OCI-LY1 (cell line): ENCODE data around the gene HNRNPA2B1.

Source experiments
- H2AFZ ChIP-seq: fragments of 200-600 bp; sonication (generic), shearing (Covaris generic); 2 replicates; pipeline ENCODE4 v1.6.0; 2014; ENCODE audit warnings: antibody characterized with exemption, mild to moderate bottlenecking, low read length
- H3F3A ChIP-seq: fragments of 200-600 bp; sonication (generic), shearing (Covaris generic); 2 replicates; pipeline ENCODE4 v1.6.0; 2014; ENCODE audit warnings: mild to moderate bottlenecking, antibody characterized with exemption, low read length, moderate library complexity; ENCODE audit not compliant: insufficient read depth
- H3K27ac ChIP-seq: fragments of 200-600 bp; sonication (generic); 2 replicates; pipeline ENCODE4 v1.5.1; 2014; ENCODE audit warnings: low read length, mixed run types, mild to moderate bottlenecking, low read depth; ENCODE audit not compliant: poor library complexity, severe bottlenecking
- H3K27me3 ChIP-seq: fragments of 200-600 bp; sonication (generic); 2 replicates; pipeline ENCODE4 v1.6.0; 2014; ENCODE audit warnings: antibody characterized with exemption, mild to moderate bottlenecking, low read length, moderate library complexity; ENCODE audit not compliant: insufficient read depth
- H3K36me3 ChIP-seq: fragments of 200-600 bp; sonication (generic); 2 replicates; pipeline ENCODE4 v1.6.1; 2014; ENCODE audit warnings: mild to moderate bottlenecking, antibody characterized with exemption, low read length, moderate library complexity, mixed read lengths; ENCODE audit not compliant: insufficient read depth
- H3K4me1 ChIP-seq: fragments of 200-600 bp; sonication (generic); 2 replicates; pipeline ENCODE4 v1.5.1; 2014; ENCODE audit warnings: mild to moderate bottlenecking, low read length, moderate library complexity; ENCODE audit not compliant: insufficient read depth, severe bottlenecking
- H3K4me2 ChIP-seq: fragments of 200-600 bp; sonication (generic), shearing (Covaris generic); 2 replicates; pipeline ENCODE4 v1.6.1; 2014; ENCODE audit warnings: low read length
- H3K4me3 ChIP-seq: fragments of 200-600 bp; sonication (generic); 2 replicates; pipeline ENCODE4 v1.5.1; 2014; ENCODE audit warnings: low read length, low read depth, mild to moderate bottlenecking, mixed read lengths; ENCODE audit not compliant: poor library complexity, severe bottlenecking
- H3K79me2 ChIP-seq: fragments of 200-600 bp; shearing (Covaris generic); 2 replicates; pipeline ENCODE4 v1.6.1; 2016; ENCODE audit warnings: mixed run types, low read length, mixed read lengths; ENCODE audit not compliant: insufficient read depth
- H3K9ac ChIP-seq: fragments of 200-600 bp; sonication (generic), shearing (Covaris generic); 2 replicates; pipeline ENCODE4 v1.6.1; 2014; ENCODE audit warnings: mild to moderate bottlenecking, low read length, mixed read lengths
- H3K9me2 ChIP-seq: fragments of 200-600 bp; sonication (generic), shearing (Covaris generic); 2 replicates; pipeline ENCODE4 v1.6.1; 2014; ENCODE audit warnings: low read depth, mild to moderate bottlenecking, low read length, mixed read lengths
- H3K9me3 ChIP-seq: fragments of 200-600 bp; shearing (Covaris generic); 2 replicates; pipeline ENCODE4 v1.6.1; 2014; ENCODE audit warnings: low read length, mixed read lengths
- H4K20me1 ChIP-seq: fragments of 200-600 bp; sonication (generic), shearing (Covaris generic); 2 replicates; pipeline ENCODE4 v1.6.0; 2016; ENCODE audit warnings: mild to moderate bottlenecking, low read length; ENCODE audit not compliant: insufficient read depth
- EZH2 ChIP-seq: fragments of 200-600 bp; sonication (generic), shearing (Covaris generic); IDR thresholded peaks from 2 replicates; pipeline ENCODE4 v1.8.0; 2017; ENCODE audit warnings: borderline replicate concordance, mixed run types, mild to moderate bottlenecking, antibody characterized with exemption, low read length, moderate library complexity, mixed read lengths
- TF ChIP-seq, protein P1 (sequence below): fragments of 200-600 bp; sonication (generic), shearing (Covaris generic); IDR thresholded peaks from 2 replicates; pipeline ENCODE4 v1.5.1; 2017; ENCODE audit warnings: mild to moderate bottlenecking, antibody characterized with exemption, low read length, moderate library complexity, mixed read lengths

HNRNPA2B1 gene

DNA sequence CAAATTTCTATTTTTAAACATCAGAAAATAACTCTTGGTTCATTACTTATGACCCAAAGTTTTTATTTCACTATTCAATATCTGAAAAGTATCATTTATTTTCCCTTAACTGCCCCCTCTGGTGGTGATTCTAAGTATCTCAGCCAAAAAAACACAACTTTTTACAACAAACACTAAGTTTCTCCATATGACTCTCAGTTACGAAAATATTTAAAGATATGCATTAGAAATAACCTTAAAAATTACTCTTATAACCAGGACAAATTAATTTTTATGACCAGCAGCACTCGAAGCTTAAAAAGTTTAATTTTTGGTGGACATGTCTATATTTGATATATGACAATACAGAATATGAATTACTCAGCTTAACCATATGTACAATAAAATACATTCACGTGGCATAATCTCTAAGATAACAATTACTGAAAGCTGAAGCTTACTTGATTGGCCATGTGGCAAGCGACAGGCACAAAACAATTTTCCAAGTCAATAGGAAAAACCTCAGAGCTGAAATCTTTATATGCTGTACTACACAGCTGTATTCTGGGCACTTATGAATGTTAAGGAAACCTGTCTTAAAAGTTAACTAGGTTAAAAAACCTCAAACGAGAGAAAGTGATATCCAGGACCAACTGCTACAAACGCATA, 2.3 kb downstream of the HNRNPA2B1 start:
- no peak for TF ChIP-seq EZH2
- TF ChIP-seq, protein P1, sequence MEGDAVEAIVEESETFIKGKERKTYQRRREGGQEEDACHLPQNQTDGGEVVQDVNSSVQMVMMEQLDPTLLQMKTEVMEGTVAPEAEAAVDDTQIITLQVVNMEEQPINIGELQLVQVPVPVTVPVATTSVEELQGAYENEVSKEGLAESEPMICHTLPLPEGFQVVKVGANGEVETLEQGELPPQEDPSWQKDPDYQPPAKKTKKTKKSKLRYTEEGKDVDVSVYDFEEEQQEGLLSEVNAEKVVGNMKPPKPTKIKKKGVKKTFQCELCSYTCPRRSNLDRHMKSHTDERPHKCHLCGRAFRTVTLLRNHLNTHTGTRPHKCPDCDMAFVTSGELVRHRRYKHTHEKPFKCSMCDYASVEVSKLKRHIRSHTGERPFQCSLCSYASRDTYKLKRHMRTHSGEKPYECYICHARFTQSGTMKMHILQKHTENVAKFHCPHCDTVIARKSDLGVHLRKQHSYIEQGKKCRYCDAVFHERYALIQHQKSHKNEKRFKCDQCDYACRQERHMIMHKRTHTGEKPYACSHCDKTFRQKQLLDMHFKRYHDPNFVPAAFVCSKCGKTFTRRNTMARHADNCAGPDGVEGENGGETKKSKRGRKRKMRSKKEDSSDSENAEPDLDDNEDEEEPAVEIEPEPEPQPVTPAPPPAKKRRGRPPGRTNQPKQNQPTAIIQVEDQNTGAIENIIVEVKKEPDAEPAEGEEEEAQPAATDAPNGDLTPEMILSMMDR: peak; percentile 85
- no peaks in the 10 kb centered on the region for H3K27me3 ChIP-seq
- peaks cover 55% of the 10 kb centered on the region for H3K4me1 ChIP-seq
- H3K9me3 ChIP-seq: no peaks in the 10 kb centered on the region
- H2AFZ ChIP-seq: no peak overlapping the region
- peak overlapping the region; percentile 97 for H3K27ac ChIP-seq
- H3K9ac ChIP-seq: peak overlapping the region; percentile 93
- peak overlapping the region; percentile 81 for H3K4me2 ChIP-seq
- H3K79me2 ChIP-seq: peaks cover 74% of the 10 kb centered on the region
- H3K36me3 ChIP-seq: peaks cover 86% of the 10 kb centered on the region
- peaks cover 11% of the 10 kb centered on the region; the same call in 1 of the 2 replicates for H4K20me1 ChIP-seq
- peak overlapping the region; percentile 76 for H3K4me3 ChIP-seq
- no peaks in the 10 kb centered on the region for H3K9me2 ChIP-seq
- H3F3A ChIP-seq: peaks cover 38% of the 10 kb centered on the region

DNA sequence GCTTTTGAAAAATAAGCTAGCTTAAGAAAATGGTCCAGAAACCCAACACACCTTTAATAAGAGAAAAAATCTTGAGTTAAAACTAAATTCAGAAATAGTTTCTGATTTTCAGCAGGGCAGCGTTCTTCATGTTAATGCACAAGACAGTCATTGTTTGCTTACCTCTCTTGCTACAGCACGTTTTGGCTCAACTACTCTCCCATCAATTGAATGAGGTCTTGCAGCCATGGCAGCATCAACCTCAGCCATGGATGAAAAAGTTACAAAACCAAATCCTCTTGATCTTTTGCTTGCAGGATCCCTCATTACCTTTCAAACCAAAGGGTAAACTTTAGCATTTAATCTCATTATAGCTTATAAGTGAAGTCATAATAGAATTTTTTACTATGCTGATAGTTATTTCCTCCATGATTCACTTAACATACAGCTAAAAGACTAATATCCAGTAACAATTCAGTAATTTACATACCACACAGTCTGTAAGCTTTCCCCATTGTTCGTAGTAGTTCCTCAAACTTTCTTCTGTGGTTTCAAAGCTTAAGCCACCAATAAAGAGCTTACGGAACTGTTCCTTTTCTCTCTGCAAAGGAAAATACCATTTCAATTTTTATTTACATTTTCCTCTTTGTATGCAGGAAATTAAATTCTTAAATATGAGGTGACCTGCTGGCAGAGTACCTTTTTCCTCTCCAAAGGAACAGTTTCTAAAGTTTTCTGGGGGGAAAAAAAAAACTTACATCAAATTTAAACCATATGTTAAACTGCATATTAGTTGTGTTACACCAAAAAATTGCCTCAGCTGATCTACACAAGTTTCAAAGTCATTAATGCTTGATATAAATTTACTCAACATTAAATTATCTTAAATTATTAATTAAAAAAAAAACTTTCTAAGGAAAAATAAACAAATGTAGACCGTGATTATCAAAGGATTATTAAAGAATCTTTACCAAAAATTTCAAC, 3.1 kb downstream of the HNRNPA2B1 start:
- peaks cover 66% of the 10 kb centered on the region for H3K79me2 ChIP-seq
- peak overlapping the region; percentile 21 for H3K27ac ChIP-seq
- H3K4me3 ChIP-seq: peak overlapping the region; percentile 76
- H2AFZ ChIP-seq: no peak overlapping the region
- H3K9me3 ChIP-seq: no peaks in the 10 kb centered on the region
- H3F3A ChIP-seq: peaks cover 45% of the 10 kb centered on the region
- H3K9me2 ChIP-seq: no peaks in the 10 kb centered on the region
- H4K20me1 ChIP-seq: peaks cover 11% of the 10 kb centered on the region; the same call in 1 of the 2 replicates
- TF ChIP-seq EZH2: no peak
- TF ChIP-seq, protein P1: no peak
- peaks cover 86% of the 10 kb centered on the region for H3K36me3 ChIP-seq
- H3K4me2 ChIP-seq: peak overlapping the region; percentile 81
- peak overlapping the region; percentile 93 for H3K9ac ChIP-seq
- H3K4me1 ChIP-seq: peaks cover 58% of the 10 kb centered on the region
- H3K27me3 ChIP-seq: no peaks in the 10 kb centered on the region

DNA sequence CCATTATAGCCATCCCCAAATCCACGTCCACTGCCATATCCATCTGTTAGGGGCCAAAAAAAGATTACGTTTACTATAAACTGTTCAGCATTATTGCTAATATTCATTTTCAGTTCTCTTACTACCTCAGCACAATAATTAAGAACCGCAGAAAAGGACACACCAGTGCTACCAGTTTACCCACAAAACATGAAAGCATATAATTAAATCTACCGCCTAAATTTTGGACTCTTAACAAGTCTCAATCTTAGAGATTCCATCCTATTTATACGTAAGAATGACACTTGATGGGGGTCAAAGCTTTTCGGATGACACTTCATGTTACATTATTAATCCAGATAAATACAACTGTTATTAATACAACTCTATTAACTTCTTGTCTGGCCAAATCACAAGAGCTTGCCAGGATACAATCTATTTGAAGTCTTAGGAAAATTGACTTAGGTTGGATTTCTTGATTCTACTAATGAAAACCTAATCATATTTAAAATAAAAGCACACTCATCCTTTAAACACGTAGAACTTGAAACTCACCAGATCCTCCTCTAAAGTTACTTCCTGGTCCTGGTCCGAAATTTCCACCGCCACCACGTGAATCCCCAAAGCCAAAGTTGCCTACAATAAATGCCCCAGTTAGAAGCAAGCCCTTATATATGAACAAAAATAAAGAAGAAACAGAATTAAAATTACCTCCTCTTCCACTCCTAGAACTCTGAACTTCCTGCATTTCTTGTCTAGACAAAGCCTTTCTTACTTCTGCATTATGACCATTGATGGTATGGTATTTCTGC, 4.5 kb downstream of the HNRNPA2B1 start:
- TF ChIP-seq, protein P1: no peak
- TF ChIP-seq EZH2: no peak
- Histone ChIP-seq H3K4me2 (peak overlapping the region; percentile 81; the same call in 1 of the 2 replicates), H3K9me3 (no peaks in the 10 kb centered on the region), H3K4me3 (peak overlapping the region; percentile 76), H3K4me1 (peaks cover 66% of the 10 kb centered on the region), H3K9me2 (no peaks in the 10 kb centered on the region), H3K27me3 (no peaks in the 10 kb centered on the region), H3K27ac (no peak overlapping the region), H3K9ac (no peak overlapping the region), H3K79me2 (peaks cover 62% of the 10 kb centered on the region), H4K20me1 (peaks cover 11% of the 10 kb centered on the region), H3K36me3 (peaks cover 94% of the 10 kb centered on the region), H3F3A (peaks cover 57% of the 10 kb centered on the region), H2AFZ (no peak overlapping the region)
